ENCODE data around the gene COBL.

The COBL gene

GRCh38 chr7:51230723-51231122 lies 85.9 kb downstream of the COBL start:
- no peak for TF ChIP-seq CTCF (IDR thresholded peaks at IDR 0.05)
- no peak overlapping the region for H3K27ac ChIP-seq
- no peaks in the 10 kb centered on the region for H3K9me3 ChIP-seq
- H3K36me3 ChIP-seq = no peaks in the 10 kb centered on the region
- no peak overlapping the region for H3K4me3 ChIP-seq (ENCODE audit: low read depth in 1 of 2, low read length in 1 of 2)
- H3K4me1 ChIP-seq (ENCODE audit: control insufficient read depth in 1 of 2, insufficient read depth in 1 of 2, low read depth in 1 of 2, low read length in 1 of 2) = peaks cover 0 to 4% of the 10 kb centered on the region in 2 experiments
- H3K27me3 ChIP-seq = no peaks in the 10 kb centered on the region

GRCh38 chr7:51230324-51230625 lies 86.3 kb downstream of the COBL start:
- Histone ChIP-seq H3K27ac (no peak overlapping the region), H3K4me3 (ENCODE audit: low read depth in 1 of 2, low read length in 1 of 2) (no peak overlapping the region), H3K27me3 (no peaks in the 10 kb centered on the region), H3K4me1 (ENCODE audit: control insufficient read depth in 1 of 2, insufficient read depth in 1 of 2, low read depth in 1 of 2, low read length in 1 of 2) (peaks cover 0 to 4% of the 10 kb centered on the region in 2 experiments), H3K9me3 (no peaks in the 10 kb centered on the region), H3K36me3 (no peaks in the 10 kb centered on the region)
- TF ChIP-seq CTCF (IDR thresholded peaks at IDR 0.05) = no peak

- no peak overlapping the region for H3K27ac ChIP-seq
- H3K36me3 ChIP-seq = no peaks in the 10 kb centered on the region
- no peaks in the 10 kb centered on the region for H3K27me3 ChIP-seq
- no peaks in the 10 kb centered on the region for H3K9me3 ChIP-seq
- no peak overlapping the region for H3K4me3 ChIP-seq (ENCODE audit: low read depth in 1 of 2, low read length in 1 of 2)
- no peak for TF ChIP-seq CTCF (IDR thresholded peaks at IDR 0.05)
- peaks cover 0 to 4% of the 10 kb centered on the region in 2 experiments for H3K4me1 ChIP-seq (ENCODE audit: control insufficient read depth in 1 of 2, insufficient read depth in 1 of 2, low read depth in 1 of 2, low read length in 1 of 2)
Measured at GRCh38 chr7:51229620-51230323, 86.8 kb downstream of the COBL start.

- H3K4me1 ChIP-seq (ENCODE audit: control insufficient read depth in 1 of 2, insufficient read depth in 1 of 2, low read depth in 1 of 2, low read length in 1 of 2) = peaks cover 0 to 4% of the 10 kb centered on the region in 2 experiments
- H3K36me3 ChIP-seq = no peaks in the 10 kb centered on the region
- no peak overlapping the region for H3K27ac ChIP-seq
- TF ChIP-seq CTCF (IDR thresholded peaks at IDR 0.05) = no peak
- no peaks in the 10 kb centered on the region for H3K9me3 ChIP-seq
- H3K27me3 ChIP-seq = no peaks in the 10 kb centered on the region
- H3K4me3 ChIP-seq (ENCODE audit: low read depth in 1 of 2, low read length in 1 of 2) = no peak overlapping the region
Measured at GRCh38 chr7:51229106-51229537, 87.5 kb downstream of the COBL start.

GRCh38 chr7:51228386-51228958 lies 88.1 kb downstream of the COBL start:
- H3K27ac ChIP-seq = no peak overlapping the region

More at GRCh38 chr7:51228386-51228958, 88.1 kb downstream of the COBL start:
- no peaks in the 10 kb centered on the region for H3K27me3 ChIP-seq
- no peak overlapping the region for H3K4me3 ChIP-seq (ENCODE audit: low read depth in 1 of 2, low read length in 1 of 2)
- H3K4me1 ChIP-seq (ENCODE audit: control insufficient read depth in 1 of 2, insufficient read depth in 1 of 2, low read depth in 1 of 2, low read length in 1 of 2) = peaks cover 0 to 4% of the 10 kb centered on the region in 2 experiments
- H3K9me3 ChIP-seq = no peaks in the 10 kb centered on the region
- H3K36me3 ChIP-seq = no peaks in the 10 kb centered on the region
- no peak for TF ChIP-seq CTCF (IDR thresholded peaks at IDR 0.05)
